ENCODE measurements around the gene SCN7A. TPM values are rescaled to one million over a fixed set of nuclear protein-coding genes. Genes with fewer than 3 reads are reported as not detected.

SCN7A gene
- total and polyA plus RNA-seq, 9 donors, result 31.2 to 133 (median 71.9) TPM

GRCh38 chr2:166405569-166405926 is 88.5 kb downstream of the SCN7A start:
- intact Hi-C loops (cut with DNase I), result no loop called here
- Histone ChIP-seq H3K9me3 (no peaks in the 10 kb centered on the region), H3K4me3 (no peak overlapping the region), H3K27ac (no peak overlapping the region), H3K27me3 (no peaks in the 10 kb centered on the region), H3K4me1 (ENCODE audit: insufficient read depth) (no peaks in the 10 kb centered on the region), H3K36me3 (no peaks in the 10 kb centered on the region)
- WGBS, 3 donors, result 93 to 94% (median 93%) methylated on average over 6 of the region's 6 CpGs
- DNase-seq, result no peak
- TF ChIP-seq CTCF (IDR thresholded peaks at IDR 0.05) (no peak), POLR2A (IDR thresholded peaks at IDR 0.05) (no peak), EP300 (IDR thresholded peaks at IDR 0.05) (no peak)

- TF ChIP-seq EP300 (IDR thresholded peaks at IDR 0.05) (no peak), CTCF (IDR thresholded peaks at IDR 0.05) (no peak), POLR2A (IDR thresholded peaks at IDR 0.05) (no peak)
- Histone ChIP-seq H3K4me3 (no peak overlapping the region), H3K36me3 (no peaks in the 10 kb centered on the region), H3K4me1 (ENCODE audit: insufficient read depth) (no peaks in the 10 kb centered on the region), H3K27me3 (no peaks in the 10 kb centered on the region), H3K9me3 (no peaks in the 10 kb centered on the region), H3K27ac (no peak overlapping the region)
- no peak for DNase-seq
- WGBS, 3 donors, result 74 to 79% (median 75%) methylated on average over 2 of the region's 2 CpGs
- intact Hi-C loops (cut with DNase I), result no loop called here
Observed at GRCh38 chr2:166404831-166405568, 89.0 kb downstream of the SCN7A start.

- TF ChIP-seq CTCF (IDR thresholded peaks at IDR 0.05) (no peak), EP300 (IDR thresholded peaks at IDR 0.05) (no peak), POLR2A (IDR thresholded peaks at IDR 0.05) (no peak)
- no peaks in the 10 kb centered on the region for H3K4me1 ChIP-seq (ENCODE audit: insufficient read depth)
- no peaks in the 10 kb centered on the region for H3K27me3 ChIP-seq
- DNase-seq, result no peak
- 85 to 100% (median 89%) methylated on average over 1 of the region's 1 CpG for WGBS, 3 donors
- H3K36me3 ChIP-seq, result no peaks in the 10 kb centered on the region
- no peak overlapping the region for H3K4me3 ChIP-seq
- no peak overlapping the region for H3K27ac ChIP-seq
- H3K9me3 ChIP-seq, result no peaks in the 10 kb centered on the region
- intact Hi-C loops (cut with DNase I), result no loop called here
Observed at GRCh38 chr2:166394245-166394644, 99.8 kb downstream of the SCN7A start.

- H3K27ac ChIP-seq, result no peak overlapping the region
- intact Hi-C loops (cut with DNase I), result no loop called here
- H3K4me1 ChIP-seq (ENCODE audit: insufficient read depth), result no peaks in the 10 kb centered on the region
- DNase-seq, result no peak
- no peaks in the 10 kb centered on the region for H3K36me3 ChIP-seq
- TF ChIP-seq CTCF (IDR thresholded peaks at IDR 0.05) (no peak), EP300 (IDR thresholded peaks at IDR 0.05) (no peak), POLR2A (IDR thresholded peaks at IDR 0.05) (no peak)
- no peaks in the 10 kb centered on the region for H3K27me3 ChIP-seq
- 71 to 75% (median 74%) methylated on average over 3 of the region's 3 CpGs for WGBS, 3 donors
- H3K9me3 ChIP-seq, result no peaks in the 10 kb centered on the region
- H3K4me3 ChIP-seq, result no peak overlapping the region
Observed at GRCh38 chr2:166393008-166393407, 101.0 kb downstream of the SCN7A start.

Measured in ovary (tissue), 9 donors.